OCI-LY7 (cell line): ENCODE results near the gene BLACAT1.

Experiments
- CTCF ChIP-seq: fragments of 200-600 bp; sonication (generic); conservative IDR thresholded peaks from 2 replicates; pipeline ENCODE4 v1.5.1; 2014; ENCODE audit warnings: mild to moderate bottlenecking, antibody characterized with exemption, low read length, moderate library complexity, mixed read lengths
- EZH2phosphoT487 ChIP-seq: fragments of 200-600 bp; sonication (generic); IDR thresholded peaks from 2 replicates; pipeline ENCODE4 v1.6.1; 2018; ENCODE audit warnings: low read depth, borderline replicate concordance, mild to moderate bottlenecking, mixed run types, antibody characterized with exemption, low read length, moderate library complexity, mixed read lengths

GRCh38 chr1:205444931-205445645 is 10.8 kb downstream of the BLACAT1 start:
- TF ChIP-seq CTCF, result no peak
- TF ChIP-seq EZH2phosphoT487, result no peak
